ENCODE measurements around the gene UBL4B.

GRCh38 chr1:110081061-110081460 is 31.2 kb upstream of the UBL4B start:
- no peak for TF ChIP-seq CTCF (IDR thresholded peaks at IDR 0.05)
- TF ChIP-seq POLR2A (IDR thresholded peaks at IDR 0.05) = no peak

All from body of pancreas (tissue), 4 donors.